HTR-8/SVneo (cell line): Measurements from ENCODE around the gene UGT2B7.
"Not testable (repeated sequence)": the region's sequence is repeated elsewhere in the genome, so short reads cannot be mapped to it uniquely, and the experiment has no call there.

Experiments used
- DNase-seq: peaks from one replicate; pipeline ENCODE4 v3.0.0; 2011; ENCODE audit warnings: low spot score, mixed read lengths; ENCODE audit not compliant: insufficient read length
- FAIRE-seq: peaks from 2 replicates; lab custom pipeline; 2011; peaks lifted over from hg19 to GRCh38; lab: Jason Lieb, UNC

UGT2B7 gene

DNA sequence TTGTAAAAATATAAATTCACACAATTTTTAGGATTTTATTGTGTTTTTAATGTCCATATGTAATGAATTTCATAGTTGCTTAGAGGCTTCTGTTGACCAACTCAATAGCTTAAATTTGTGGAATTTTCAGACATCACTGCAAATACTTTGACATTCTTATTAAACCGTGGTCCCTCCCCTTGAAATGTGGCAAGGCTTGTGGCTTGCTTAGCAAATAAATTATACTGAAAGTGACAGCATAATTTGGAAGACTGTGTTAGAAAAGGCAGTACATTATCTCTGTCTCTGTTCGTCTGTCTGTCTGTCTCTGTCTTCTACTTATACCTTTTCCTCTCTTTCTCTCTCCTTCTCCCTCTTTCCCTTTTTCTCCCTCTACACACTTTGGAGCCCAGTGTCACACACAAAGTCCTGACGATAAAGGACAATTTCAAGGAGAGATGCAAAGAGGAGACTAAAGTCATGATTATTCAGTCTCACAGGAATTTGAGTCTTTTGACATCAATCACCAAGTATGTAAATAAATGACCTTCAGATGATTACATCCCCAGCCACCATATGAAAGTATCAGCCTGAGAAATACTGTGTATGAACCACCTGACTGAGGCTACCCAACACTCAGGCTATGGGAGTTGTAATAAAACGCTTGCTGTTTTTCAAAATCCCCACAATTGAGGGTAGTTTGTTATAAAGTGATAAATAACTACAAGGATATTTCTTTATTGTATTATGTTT is 21.0 kb upstream of the UGT2B7 start:
- FAIRE-seq (no peak), DNase-seq (no peak)

DNA sequence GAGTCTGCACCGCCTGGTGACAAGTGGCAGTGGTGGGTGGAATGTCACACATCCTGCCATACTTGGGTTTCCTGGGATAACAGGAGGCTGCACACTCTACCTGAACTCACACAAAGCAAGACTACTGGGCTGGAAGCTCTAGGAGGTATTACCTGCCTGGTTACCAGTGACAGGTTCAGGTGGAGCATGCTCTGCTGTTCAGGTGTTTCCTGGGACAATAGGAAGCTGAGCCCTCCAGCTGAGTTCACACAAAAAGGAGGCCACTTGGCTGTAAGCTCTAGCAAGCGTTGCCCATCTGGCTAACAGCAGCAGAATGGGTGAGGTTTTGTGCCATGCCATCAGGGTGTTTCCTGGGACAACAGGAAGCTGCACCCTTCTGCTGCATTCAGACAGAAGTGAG is 17.4 kb upstream of the UGT2B7 start:
- DNase-seq (no peak), FAIRE-seq (no peak)

- FAIRE-seq (no peak), DNase-seq (no peak)
These were observed 7.8 kb upstream of the UGT2B7 start for GRCh38 chr4:69088473-69088872.

- no peak for DNase-seq
- FAIRE-seq: no peak
These were observed 6.9 kb upstream of the UGT2B7 start for GRCh38 chr4:69089388-69089787.

- DNase-seq (no peak), FAIRE-seq (no peak)
These were observed 4.1 kb upstream of the UGT2B7 start for GRCh38 chr4:69092190-69092589.

- DNase-seq (no peak), FAIRE-seq (no peak)
These were observed 3.2 kb upstream of the UGT2B7 start for GRCh38 chr4:69092980-69093568.

DNA sequence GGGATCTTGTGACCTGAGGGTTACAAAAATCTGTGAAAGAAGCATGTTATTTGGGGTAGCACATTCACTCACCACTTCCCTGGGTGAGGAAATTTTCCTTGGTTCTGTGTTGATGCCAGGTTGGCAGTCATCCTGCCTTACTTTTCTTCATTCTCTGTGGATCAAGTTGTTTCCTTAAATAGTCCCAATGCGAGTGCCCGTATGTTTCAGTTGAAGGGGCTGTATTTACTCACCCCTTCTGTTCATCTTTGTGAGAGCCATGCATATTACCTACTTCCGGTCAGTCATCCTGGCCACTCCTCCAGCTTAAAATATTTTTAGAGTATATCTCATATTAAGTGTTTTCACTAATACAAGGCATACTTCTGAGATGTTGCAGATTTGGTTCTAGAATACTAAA is 2.6 kb upstream of the UGT2B7 start:
- FAIRE-seq (no peak), DNase-seq (no peak)

DNA sequence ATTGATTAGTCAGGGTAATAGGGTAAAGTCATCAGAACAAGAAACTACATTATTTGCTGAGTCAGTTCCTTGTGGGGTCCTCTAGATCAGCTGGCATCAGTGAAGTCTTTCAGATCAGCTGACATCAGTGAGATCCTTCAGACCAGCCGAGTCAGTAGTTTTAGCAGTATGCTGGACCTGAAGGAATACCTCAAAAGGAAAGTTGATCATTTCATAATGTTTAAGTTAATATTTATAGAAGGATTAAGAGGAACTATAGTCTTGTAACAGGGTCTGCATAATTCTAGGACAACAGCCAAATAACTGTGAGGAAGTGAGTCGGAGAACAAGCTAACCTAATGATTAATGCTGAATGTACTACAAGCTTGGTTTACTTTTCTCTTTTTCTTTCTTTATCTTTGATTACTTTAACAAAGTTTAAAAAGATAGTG is 958 bp upstream of the UGT2B7 start:
- FAIRE-seq (no peak), DNase-seq (no peak)

GRCh38 chr4:69096810-69097209 is 536 bp downstream of the UGT2B7 start:
- FAIRE-seq (no peak), DNase-seq (no peak)

- FAIRE-seq (no peak), DNase-seq (no peak)
These were observed 2.2 kb downstream of the UGT2B7 start for GRCh38 chr4:69098470-69098869.

DNA sequence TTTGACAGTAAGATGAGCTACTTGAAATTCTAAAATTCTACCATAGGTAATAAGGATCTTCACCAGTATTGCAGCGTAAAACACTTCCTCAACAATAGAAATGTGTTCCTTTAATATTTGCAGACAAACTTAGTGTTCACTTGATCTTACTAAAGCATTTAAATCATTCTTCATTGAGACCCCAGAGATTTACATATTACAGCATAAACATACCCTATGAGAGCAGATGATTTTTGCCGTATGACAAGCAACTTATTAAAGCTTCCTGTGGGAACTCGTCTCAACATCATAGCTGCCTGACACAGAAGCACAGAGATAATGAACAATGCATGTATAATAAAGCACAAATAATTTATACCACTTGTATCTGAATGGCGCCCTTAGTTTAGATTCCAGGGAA is 3.6 kb downstream of the UGT2B7 start:
- DNase-seq: no peak

DNA sequence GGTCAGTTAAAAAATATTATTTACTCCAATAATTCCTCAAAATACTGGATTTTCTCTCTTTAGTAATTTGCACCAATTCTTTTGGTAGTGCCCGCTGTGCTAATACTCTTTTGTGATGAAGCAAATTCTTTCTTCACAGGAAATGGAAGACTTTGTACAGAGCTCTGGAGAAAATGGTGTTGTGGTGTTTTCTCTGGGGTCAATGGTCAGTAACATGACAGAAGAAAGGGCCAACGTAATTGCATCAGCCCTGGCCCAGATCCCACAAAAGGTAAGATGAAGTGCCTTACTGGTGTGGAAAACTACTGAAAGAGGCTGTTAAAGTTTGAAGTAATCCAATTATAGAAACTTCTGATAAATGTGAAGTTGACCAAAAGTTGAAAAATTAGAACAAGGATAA is 6.4 kb downstream of the UGT2B7 start:
- not testable (repeated sequence) for FAIRE-seq, DNase-seq

More for the DNA sequence above, 3.6 kb downstream of the UGT2B7 start:
- FAIRE-seq: no peak

GRCh38 chr4:69104719-69105275 is 8.5 kb downstream of the UGT2B7 start:
- FAIRE-seq (no peak), DNase-seq (no peak)

- not testable (repeated sequence) for DNase-seq, FAIRE-seq
These were observed 19.0 kb downstream of the UGT2B7 start for GRCh38 chr4:69115151-69115850.

DNA sequence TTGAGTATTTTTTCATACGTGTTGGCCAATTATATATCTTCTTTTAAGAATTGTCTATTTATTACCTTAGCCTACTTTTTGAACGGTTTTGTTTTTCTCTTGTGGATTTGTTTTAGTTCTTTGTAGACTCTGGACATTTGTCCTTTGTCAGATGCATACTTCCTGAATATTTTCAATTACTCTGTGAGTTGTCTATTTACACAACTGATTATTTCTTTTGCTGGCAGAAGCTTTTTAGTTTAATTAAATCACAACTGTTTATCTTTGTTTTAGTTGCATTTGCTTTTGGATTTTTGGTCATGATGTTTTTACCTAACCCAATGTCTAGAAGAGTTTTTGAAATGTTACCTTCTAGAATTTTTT is 19.6 kb downstream of the UGT2B7 start:
- no peak for DNase-seq
- FAIRE-seq: no peak

GRCh38 chr4:69116645-69117321 is 20.5 kb downstream of the UGT2B7 start:
- DNase-seq: no peak
- no peak for FAIRE-seq

- DNase-seq (no peak), FAIRE-seq (no peak)
These were observed 24.6 kb downstream of the UGT2B7 start for GRCh38 chr4:69120870-69121269.

DNA sequence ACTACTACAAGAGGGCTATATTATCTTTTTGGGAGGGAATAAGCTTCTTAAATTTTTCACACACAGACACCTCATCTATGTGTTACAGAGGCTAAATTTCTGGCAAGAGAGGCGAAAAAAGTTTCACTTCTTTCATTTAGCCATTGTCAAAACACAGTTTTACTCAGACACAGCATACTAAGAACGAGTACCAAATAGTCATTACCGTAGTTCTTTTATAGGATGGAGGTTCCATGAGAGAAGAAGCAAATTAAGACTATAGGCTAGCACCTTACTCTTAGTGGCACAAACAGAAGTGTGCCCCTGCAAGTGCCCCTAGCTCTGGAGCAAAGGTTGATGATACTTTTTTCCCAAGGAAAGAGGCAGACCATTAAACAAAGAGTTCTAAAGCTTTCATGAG is 26.2 kb downstream of the UGT2B7 start:
- DNase-seq: no peak

GRCh38 chr4:69124941-69125340 is 28.7 kb downstream of the UGT2B7 start:
- no peak for FAIRE-seq
- no peak for DNase-seq

More for the DNA sequence above, 26.2 kb downstream of the UGT2B7 start:
- no peak for FAIRE-seq

GRCh38 chr4:69126024-69126423 is 29.8 kb downstream of the UGT2B7 start:
- FAIRE-seq: no peak

GRCh38 chr4:69133993-69134392 is 37.7 kb downstream of the UGT2B7 start:
- DNase-seq: no peak
- no peak for FAIRE-seq

More at GRCh38 chr4:69126024-69126423, 29.8 kb downstream of the UGT2B7 start:
- no peak for DNase-seq
